Stimulated activated CD8-positive, alpha-beta memory T cell treated with anti-CD3 and anti-CD28 coated beads, Interleukin-4, amount 100 ng/mL, for 48 hours (primary cell): ENCODE data around the gene RAB19.

Source experiments
- DNase-seq: peaks from one replicate; pipeline ENCODE4 v3.0.0-alpha.2; 2020

RAB19 gene

GRCh38 chr7:140454657-140455015 lies 50.8 kb downstream of the RAB19 start:
- no peak for DNase-seq

GRCh38 chr7:140455743-140456142 lies 51.9 kb downstream of the RAB19 start:
- no peak for DNase-seq

GRCh38 chr7:140456551-140457051 lies 52.7 kb downstream of the RAB19 start:
- DNase-seq = no peak

GRCh38 chr7:140458201-140458600 lies 54.3 kb downstream of the RAB19 start:
- DNase-seq = no peak

GRCh38 chr7:140458916-140459315 lies 55.1 kb downstream of the RAB19 start:
- no peak for DNase-seq

- no peak for DNase-seq
Measured at GRCh38 chr7:140463111-140463510, 59.3 kb downstream of the RAB19 start.

- peak; percentile 54 for DNase-seq
Measured at GRCh38 chr7:140475747-140476333, 72.0 kb downstream of the RAB19 start.

GRCh38 chr7:140476698-140477261 lies 72.9 kb downstream of the RAB19 start:
- no peak for DNase-seq
